LNCAP (cell line): ENCODE data around the gene SORBS1.

Source experiments
- CTCF ChIP-seq: fragments of 450-650 bp; IDR thresholded peaks from 2 replicates; pipeline ENCODE4 v1.5.1; 2017; ENCODE audit warnings: mild to moderate bottlenecking

Gene SORBS1

GRCh38 chr10:95558593-95559320, 2.4 kb downstream of the SORBS1 start:
- TF ChIP-seq CTCF = no peak

GRCh38 chr10:95556994-95557767, 4.0 kb downstream of the SORBS1 start:
- no peak for TF ChIP-seq CTCF

GRCh38 chr10:95553674-95554073, 7.5 kb downstream of the SORBS1 start:
- TF ChIP-seq CTCF = no peak

- TF ChIP-seq CTCF = no peak
These were observed 8.4 kb downstream of the SORBS1 start for GRCh38 chr10:95552679-95553342.

- TF ChIP-seq CTCF = no peak
These were observed 11.0 kb downstream of the SORBS1 start for GRCh38 chr10:95550073-95550672.

GRCh38 chr10:95547791-95548435, 13.3 kb downstream of the SORBS1 start:
- TF ChIP-seq CTCF = no peak

GRCh38 chr10:95547197-95547596, 14.0 kb downstream of the SORBS1 start:
- no peak for TF ChIP-seq CTCF
